Tibial artery (tissue), 4 donors: ENCODE data around the gene SULT1C4.

Experiments
- DNase-seq, 2 donors: peaks; one replicate each; pipeline ENCODE4 v3.0.0-alpha.2; 2019
- H3K27ac ChIP-seq, 2 donors: fragments of 200-600 bp; sonication (generic) in 1 of 2; 1 replicate in 1 of 2; 2 replicates in 1 of 2; pipeline ENCODE4 v1.5.1; 2018 to 2019; ENCODE audit warnings: mild to moderate bottlenecking in 1 of 2
- H3K27me3 ChIP-seq, 2 donors: fragments of 200-600 bp; sonication (generic) in 1 of 2; one replicate each; pipeline versions ENCODE4 v1.5.1 to v1.6.0; 2016 to 2019
- H3K36me3 ChIP-seq, 3 donors: fragments of 200-600 bp; sonication (generic) in 2 of 3; one replicate each; pipeline ENCODE4 v1.5.1; 2016 to 2019; ENCODE audit warnings: mild to moderate bottlenecking in 2 of 3
- H3K4me1 ChIP-seq, 4 donors: fragments of 200-600 bp; sonication (generic) in 2 of 4; 1 replicate in 3 of 4; 2 replicates in 1 of 4; pipeline ENCODE4 v1.5.1; 2016 to 2019
- H3K4me3 ChIP-seq, 2 donors: fragments of 200-600 bp; sonication (generic) in 1 of 2; 1 replicate in 1 of 2; 2 replicates in 1 of 2; pipeline ENCODE4 v1.5.1; 2018 to 2019; ENCODE audit warnings: mild to moderate bottlenecking in 2 of 2
- H3K9me3 ChIP-seq, 3 donors: fragments of 200-600 bp; sonication (generic) in 1 of 3; one replicate each; pipeline ENCODE4 v1.5.1; 2016 to 2019
- CTCF ChIP-seq, 2 experiments: fragments of 200-600 bp in 1 of 2; fragments of 450-650 bp in 1 of 2; IDR thresholded peaks; one replicate each; pipeline ENCODE4 v1.5.1; 2017 to 2019; ENCODE audit warnings: antibody characterized with exemption in 2 of 2, mild to moderate bottlenecking in 1 of 2, moderate library complexity in 1 of 2
- intact Hi-C: fragments of 100-400 bp; cut with DNase I; formaldehyde crosslinking; loops from one replicate; pipeline ENCODE4 v1.15.0; 2023; ENCODE audit warnings: low total_unique reads

SULT1C4 gene

GRCh38 chr2:108413711-108414095 lies 35.9 kb downstream of the SULT1C4 start:
- no peak for TF ChIP-seq CTCF (IDR thresholded peaks at IDR 0.05)

DNA sequence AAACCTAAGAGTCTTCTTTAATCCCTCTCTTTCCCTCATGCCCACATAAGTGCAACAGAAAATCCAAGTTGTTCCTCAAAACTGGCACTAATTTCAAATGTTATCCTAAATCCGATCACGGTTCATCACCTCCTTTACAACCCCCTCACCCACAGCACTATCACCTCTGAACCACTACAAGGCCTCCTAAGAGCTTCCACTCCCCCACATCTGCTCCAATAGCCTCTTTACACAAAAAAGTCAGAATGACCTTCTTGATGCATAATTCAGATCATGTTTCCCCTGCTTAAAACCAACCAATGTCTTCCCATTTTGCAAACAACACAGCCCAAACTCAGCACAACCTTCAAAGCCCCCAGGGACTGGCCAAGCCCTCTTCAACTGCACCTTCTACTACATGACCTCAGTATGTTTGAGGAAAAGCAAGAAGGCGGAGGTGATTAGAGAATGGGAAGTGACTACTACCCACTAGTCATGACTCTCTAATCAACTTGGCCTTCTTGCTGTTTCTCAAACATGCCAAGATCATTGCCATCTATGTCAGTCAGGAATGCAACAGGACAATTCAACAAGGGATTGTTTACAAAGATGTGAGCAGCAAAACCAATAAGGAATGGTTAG lies 36.6 kb downstream of the SULT1C4 start:
- H3K36me3 ChIP-seq, result no peaks in the 10 kb centered on the region
- intact Hi-C loops, result no loop called here
- H3K4me1 ChIP-seq, result no peaks in the 10 kb centered on the region
- no peaks in the 10 kb centered on the region for H3K27me3 ChIP-seq
- H3K4me3 ChIP-seq, result no peak overlapping the region
- H3K9me3 ChIP-seq, result no peaks in the 10 kb centered on the region
- no peak for DNase-seq
- no peak overlapping the region for H3K27ac ChIP-seq
- no peak for TF ChIP-seq CTCF (IDR thresholded peaks at IDR 0.05)

More at GRCh38 chr2:108413711-108414095, 35.9 kb downstream of the SULT1C4 start:
- Histone ChIP-seq H3K4me3 (no peak overlapping the region), H3K27me3 (no peaks in the 10 kb centered on the region), H3K27ac (no peak overlapping the region), H3K9me3 (no peaks in the 10 kb centered on the region), H3K4me1 (no peaks in the 10 kb centered on the region), H3K36me3 (no peaks in the 10 kb centered on the region)
- no peak for DNase-seq
- intact Hi-C loops, result no loop called here

DNA sequence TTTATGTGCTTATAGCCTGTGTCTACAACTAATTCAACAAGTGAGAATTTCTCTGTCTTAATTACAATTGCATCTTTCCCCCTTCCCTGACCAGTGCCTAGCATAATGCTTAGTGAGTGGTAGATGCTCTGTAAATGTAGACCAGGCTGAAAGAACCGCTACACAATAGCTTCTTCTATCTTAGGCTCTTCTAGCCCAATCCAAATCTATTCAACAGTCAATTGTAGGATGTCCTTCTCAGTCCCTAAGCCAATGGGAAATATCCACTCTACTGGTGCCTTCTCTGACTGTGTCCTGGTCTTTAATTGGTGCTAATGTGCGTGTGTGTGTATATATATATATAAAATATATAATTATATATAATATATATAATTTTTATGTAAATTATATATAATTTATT lies 37.2 kb downstream of the SULT1C4 start:
- no peaks in the 10 kb centered on the region for H3K36me3 ChIP-seq
- H3K27ac ChIP-seq, result no peak overlapping the region
- no peaks in the 10 kb centered on the region for H3K4me1 ChIP-seq
- no peaks in the 10 kb centered on the region for H3K9me3 ChIP-seq
- no peak for DNase-seq
- no peak overlapping the region for H3K4me3 ChIP-seq
- no peaks in the 10 kb centered on the region for H3K27me3 ChIP-seq
- intact Hi-C loops, result no loop called here
- no peak for TF ChIP-seq CTCF (IDR thresholded peaks at IDR 0.05)

- Histone ChIP-seq H3K36me3 (no peaks in the 10 kb centered on the region), H3K27ac (no peak overlapping the region), H3K4me1 (no peaks in the 10 kb centered on the region), H3K4me3 (no peak overlapping the region), H3K27me3 (no peaks in the 10 kb centered on the region), H3K9me3 (no peaks in the 10 kb centered on the region)
- TF ChIP-seq CTCF (IDR thresholded peaks at IDR 0.05), result no peak
- no peak for DNase-seq
- intact Hi-C loops, result no loop called here
Measured at GRCh38 chr2:108417254-108417653, 39.5 kb downstream of the SULT1C4 start.

DNA sequence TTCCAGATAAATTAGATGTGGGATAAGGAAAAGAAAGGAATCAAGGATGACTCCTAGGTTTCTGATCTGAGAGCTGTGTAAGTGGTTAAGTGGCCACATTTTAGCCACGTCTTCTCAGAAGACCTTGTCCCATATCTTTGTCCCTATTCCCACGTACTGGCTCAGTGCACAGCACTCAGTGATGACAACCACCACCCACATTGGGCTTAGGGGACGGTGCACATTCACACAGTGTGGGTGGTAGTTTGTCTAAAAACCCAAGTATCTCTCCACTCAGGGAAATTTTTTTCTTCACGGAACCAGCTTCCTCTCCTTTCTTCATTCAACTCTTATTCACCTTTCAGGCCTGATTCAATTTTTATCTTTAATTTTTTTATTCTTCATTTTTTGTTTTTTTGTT lies 40.7 kb downstream of the SULT1C4 start:
- H3K36me3 ChIP-seq, result no peaks in the 10 kb centered on the region
- intact Hi-C loops, result no loop called here
- H3K4me1 ChIP-seq, result no peaks in the 10 kb centered on the region
- H3K4me3 ChIP-seq, result no peak overlapping the region
- no peak overlapping the region for H3K27ac ChIP-seq
- H3K9me3 ChIP-seq, result no peaks in the 10 kb centered on the region
- TF ChIP-seq CTCF (IDR thresholded peaks at IDR 0.05), result no peak
- DNase-seq, result no peak
- H3K27me3 ChIP-seq, result no peaks in the 10 kb centered on the region

- Histone ChIP-seq H3K9me3 (no peaks in the 10 kb centered on the region), H3K4me1 (no peaks in the 10 kb centered on the region), H3K27ac (no peak overlapping the region), H3K36me3 (no peaks in the 10 kb centered on the region), H3K27me3 (no peaks in the 10 kb centered on the region), H3K4me3 (no peak overlapping the region)
- intact Hi-C loops, result no loop called here
- TF ChIP-seq CTCF (IDR thresholded peaks at IDR 0.05), result no peak
- no peak for DNase-seq
Measured at GRCh38 chr2:108423067-108423466, 45.3 kb downstream of the SULT1C4 start.
